Keratinocyte (primary cell): ENCODE measurements around the gene BTBD8. TPM values are rescaled to one million over a fixed set of nuclear protein-coding genes. Genes with fewer than 3 reads are reported as not detected.

Experiments used
- DNase-seq: peaks from one replicate; pipeline ENCODE4 v3.0.0-alpha.2; 2011; ENCODE audit warnings: low read depth, missing footprints, low spot score
- FAIRE-seq: peaks from 2 replicates; lab custom pipeline; 2011; peaks lifted over from hg19 to GRCh38; lab: Jason Lieb, UNC
- H2AFZ ChIP-seq: 2 replicates; pipeline ENCODE4 v1.6.0; 2012; ENCODE audit warnings: low read length, control low read depth, inconsistent platforms; ENCODE audit not compliant: control insufficient read depth
- H3K27ac ChIP-seq: 2 replicates; pipeline ENCODE4 v1.5.1; 2011; ENCODE audit warnings: low read length; ENCODE audit not compliant: control insufficient read depth, insufficient read depth
- H3K27me3 ChIP-seq: 3 replicates; pipeline ENCODE4 v1.6.0; 2011; ENCODE audit warnings: low read length; ENCODE audit not compliant: control insufficient read depth, insufficient read depth; ENCODE audit errors: extremely low read depth
- H3K36me3 ChIP-seq, 2 experiments: 2 replicates in 1 of 2; 3 replicates in 1 of 2; pipeline ENCODE4 v1.5.1; 2011; ENCODE audit warnings: low read length in 2 of 2, mild to moderate bottlenecking in 1 of 2; ENCODE audit not compliant: control insufficient read depth in 2 of 2, insufficient read depth in 2 of 2; ENCODE audit errors: extremely low read depth in 1 of 2
- H3K4me1 ChIP-seq: 3 replicates; pipeline ENCODE4 v1.5.1; 2011; ENCODE audit warnings: low read length; ENCODE audit not compliant: control insufficient read depth, insufficient read depth; ENCODE audit errors: extremely low read depth
- H3K4me2 ChIP-seq: 3 replicates; pipeline ENCODE4 v1.6.0; 2011; ENCODE audit warnings: low read depth, low read length; ENCODE audit not compliant: control insufficient read depth, insufficient read depth; ENCODE audit errors: extremely low read depth
- H3K4me3 ChIP-seq, 3 experiments: fragments of 200-600 bp in 1 of 3; sonication (generic) in 1 of 3; 2 replicates in 2 of 3; 3 replicates in 1 of 3; pipeline ENCODE4 v1.5.1; 2011 to 2016; ENCODE audit warnings: low read length in 3 of 3, mild to moderate bottlenecking in 3 of 3, control low read depth in 2 of 3, inconsistent platforms in 1 of 3, low read depth in 1 of 3, mixed read lengths in 1 of 3, mixed run types in 1 of 3, moderate library complexity in 1 of 3; ENCODE audit not compliant: control insufficient read depth in 2 of 3, insufficient read depth in 2 of 3; ENCODE audit errors: extremely low read depth in 1 of 3
- H3K79me2 ChIP-seq: 2 replicates; pipeline ENCODE4 v1.6.0; 2012; ENCODE audit warnings: low read length; ENCODE audit not compliant: control insufficient read depth, insufficient read depth
- H3K9ac ChIP-seq: 3 replicates; pipeline ENCODE4 v1.6.0; 2011; ENCODE audit warnings: low read length; ENCODE audit not compliant: control insufficient read depth, insufficient read depth; ENCODE audit errors: extremely low read depth
- H3K9me1 ChIP-seq: 3 replicates; pipeline ENCODE4 v1.6.0; 2011; ENCODE audit warnings: low read length; ENCODE audit not compliant: control insufficient read depth, insufficient read depth; ENCODE audit errors: extremely low read depth
- H3K9me3 ChIP-seq: 2 replicates; pipeline ENCODE4 v1.5.1; 2012; ENCODE audit warnings: low read depth, low read length; ENCODE audit not compliant: control insufficient read depth
- H4K20me1 ChIP-seq: 3 replicates; pipeline ENCODE4 v1.6.0; 2011; ENCODE audit warnings: low read length; ENCODE audit not compliant: control insufficient read depth, insufficient read depth; ENCODE audit errors: extremely low read depth
- EZH2 ChIP-seq: IDR thresholded peaks from one replicate; pipeline ENCODE4 v1.6.1; 2012; ENCODE audit warnings: inconsistent platforms, mild to moderate bottlenecking, low read length, moderate library complexity
- dilution Hi-C: fragments of 300-500 bp; cut with MboI; formaldehyde crosslinking; loops from one replicate; pipeline ENCODE4 v1.7.0; 2020; ENCODE audit warnings: low sequenced_read_pairs; ENCODE audit not compliant: extremely low pct_ligation_motif_present
- polyA plus RNA-seq, 5 experiments: library from polyadenylated mRNA; depleted of rRNA in 3 of 5; stranded (reverse) in 3 of 5; stranded (forward) in 1 of 5; unstranded in 1 of 5; fragments of >200 nt; gene quantifications; 1 replicate in 1 of 5; 2 replicates in 3 of 5; 3 replicates in 1 of 5; pipeline versions ENCODE4 v1.2.1 to v1.2.3, GENCODE V29; 2011 to 2012; ENCODE audit warnings: missing spikeins in 2 of 5, low read depth in 1 of 5, low replicate concordance in 1 of 5
- TF ChIP-seq, protein P1 (sequence below), 3 experiments: IDR thresholded peaks in 1 of 3; conservative IDR thresholded peaks in 1 of 3; optimal IDR thresholded peaks in 1 of 3; 2 replicates in 2 of 3; 3 replicates in 1 of 3; pipeline versions ENCODE3 to v1.5.1; 2011; ENCODE audit warnings: low read length in 3 of 3, mild to moderate bottlenecking in 3 of 3, moderate library complexity in 2 of 3, control low read depth in 1 of 3, inconsistent platforms in 1 of 3; ENCODE audit not compliant: insufficient read depth in 2 of 3; ENCODE audit errors: extremely low read depth in 1 of 3

Gene BTBD8
- polyA plus RNA-seq, 1 donor (not counting 4 experiments of a cell fraction or from before 2014, with no cell fraction given): 1.4 TPM

GRCh38 chr1:92211166-92211565 is 131.0 kb downstream of the BTBD8 start:
- H3K9me3 ChIP-seq: no peaks in the 10 kb centered on the region
- no peak for DNase-seq
- TF ChIP-seq, protein P1, sequence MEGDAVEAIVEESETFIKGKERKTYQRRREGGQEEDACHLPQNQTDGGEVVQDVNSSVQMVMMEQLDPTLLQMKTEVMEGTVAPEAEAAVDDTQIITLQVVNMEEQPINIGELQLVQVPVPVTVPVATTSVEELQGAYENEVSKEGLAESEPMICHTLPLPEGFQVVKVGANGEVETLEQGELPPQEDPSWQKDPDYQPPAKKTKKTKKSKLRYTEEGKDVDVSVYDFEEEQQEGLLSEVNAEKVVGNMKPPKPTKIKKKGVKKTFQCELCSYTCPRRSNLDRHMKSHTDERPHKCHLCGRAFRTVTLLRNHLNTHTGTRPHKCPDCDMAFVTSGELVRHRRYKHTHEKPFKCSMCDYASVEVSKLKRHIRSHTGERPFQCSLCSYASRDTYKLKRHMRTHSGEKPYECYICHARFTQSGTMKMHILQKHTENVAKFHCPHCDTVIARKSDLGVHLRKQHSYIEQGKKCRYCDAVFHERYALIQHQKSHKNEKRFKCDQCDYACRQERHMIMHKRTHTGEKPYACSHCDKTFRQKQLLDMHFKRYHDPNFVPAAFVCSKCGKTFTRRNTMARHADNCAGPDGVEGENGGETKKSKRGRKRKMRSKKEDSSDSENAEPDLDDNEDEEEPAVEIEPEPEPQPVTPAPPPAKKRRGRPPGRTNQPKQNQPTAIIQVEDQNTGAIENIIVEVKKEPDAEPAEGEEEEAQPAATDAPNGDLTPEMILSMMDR (optimal IDR thresholded peaks at IDR 0.05 in 1 of 3, IDR thresholded peaks at IDR 0.05 in 1 of 3, conservative IDR thresholded peaks at IDR 0.05 in 1 of 3; ENCODE audit: extremely low read depth in 1 of 3, insufficient read depth in 2 of 3, low read length in 3 of 3): no peak
- no peak for TF ChIP-seq EZH2
- H3K4me2 ChIP-seq: no peak overlapping the region
- H3K79me2 ChIP-seq: no peaks in the 10 kb centered on the region
- no peak overlapping the region for H3K9ac ChIP-seq
- H3K27me3 ChIP-seq: no peaks in the 10 kb centered on the region
- no peaks in the 10 kb centered on the region for H3K36me3 ChIP-seq
- FAIRE-seq: no peak
- H3K27ac ChIP-seq: no peak overlapping the region
- no peak overlapping the region for H2AFZ ChIP-seq
- dilution Hi-C loops: no loop called here
- H3K9me1 ChIP-seq: no peaks in the 10 kb centered on the region
- no peaks in the 10 kb centered on the region for H3K4me1 ChIP-seq
- H3K4me3 ChIP-seq: no peak overlapping the region
- no peaks in the 10 kb centered on the region for H4K20me1 ChIP-seq

- no peak within 1 kb of the TSS for H2AFZ ChIP-seq
Observed at GRCh38 chr1:92217721-92218120, 137.6 kb downstream of the BTBD8 start, which contains the start of gene C1orf146. Gene C1orf146, plus strand, starts transcription at chr1:92217915. Its CDS starts 13,506 bp downstream, at chr1:92231421.

More at GRCh38 chr1:92217721-92218120, 137.6 kb downstream of the BTBD8 start, which contains the start of gene C1orf146:
- no peaks in the 10 kb centered on the region for H3K9me1 ChIP-seq
- dilution Hi-C loops: no loop called here
- H3K4me1 ChIP-seq: no peaks in the 10 kb centered on the region
- no peak within 1 kb of the TSS for H3K9ac ChIP-seq
- no peak within 1 kb of the TSS for H3K27ac ChIP-seq
- FAIRE-seq (no peak), DNase-seq (no peak)
- H3K36me3 ChIP-seq: no peaks in the 10 kb centered on the region
- TF ChIP-seq EZH2: no peak
- TF ChIP-seq, protein P1 (optimal IDR thresholded peaks at IDR 0.05 in 1 of 3, IDR thresholded peaks at IDR 0.05 in 1 of 3, conservative IDR thresholded peaks at IDR 0.05 in 1 of 3; ENCODE audit: extremely low read depth in 1 of 3, insufficient read depth in 2 of 3, low read length in 3 of 3): no peak
- H3K27me3 ChIP-seq: no peaks in the 10 kb centered on the region
- H4K20me1 ChIP-seq: no peaks in the 10 kb centered on the region
- H3K4me2 ChIP-seq: no peak within 1 kb of the TSS
- H3K4me3 ChIP-seq: no peak within 1 kb of the TSS
- no peaks in the 10 kb centered on the region for H3K9me3 ChIP-seq
- no peaks in the 10 kb centered on the region for H3K79me2 ChIP-seq
